Panc1 (cell line): ENCODE results near the gene APOA5. TPM values are rescaled to one million over a fixed set of nuclear protein-coding genes. Genes with fewer than 3 reads are reported as not detected.

ENCODE experiments used
- ATAC-seq: fragments of 200-7000 bp; cut with Tn5 transposase; 2 replicates; pipeline ENCODE4 v1.9.1; 2020; ENCODE audit warnings: mild to moderate bottlenecking, moderate library complexity
- BruUV-seq: library from RNA; stranded (reverse); fragments of 400-500 nt; replicated peaks from 2 replicates; lab custom pipeline; 2021; lab: Mats Ljungman, UMichigan
- CTCF ChIA-PET: fragments of 300-600 bp; sonication (Branson Sonifier 250); formaldehyde crosslinking; loops from one replicate; lab custom pipeline; 2022; ENCODE audit warnings: antibody characterized with exemption; lab: Charles Lee
- POLR2A ChIA-PET: fragments of 300-600 bp; sonication (Branson Sonifier 250); formaldehyde crosslinking; loops from one replicate; lab custom pipeline; 2022; ENCODE audit warnings: antibody characterized with exemption; lab: Charles Lee
- DNase-seq: peaks from one replicate; pipeline ENCODE4 v3.0.0-alpha.2; 2010; ENCODE audit warnings: low read depth, low spot score
- H3K27ac ChIP-seq: 2 replicates; pipeline ENCODE4 v1.5.1; 2011; ENCODE audit warnings: mild to moderate bottlenecking, low read length, inconsistent platforms
- H3K27me3 ChIP-seq: fragments of 200-500 bp; sonication (Bioruptor generic); 2 replicates; pipeline ENCODE4 v1.6.0; 2014; ENCODE audit warnings: low read length, inconsistent platforms; ENCODE audit not compliant: control insufficient read depth, insufficient read depth
- H3K36me3 ChIP-seq: fragments of 200-500 bp; sonication (Bioruptor generic); 2 replicates; pipeline ENCODE4 v1.5.1; 2014; ENCODE audit warnings: inconsistent platforms, mild to moderate bottlenecking, low read length, moderate library complexity; ENCODE audit not compliant: control insufficient read depth, insufficient read depth
- H3K4me1 ChIP-seq: 2 replicates; pipeline ENCODE4 v1.5.1; 2011; ENCODE audit warnings: inconsistent platforms, mild to moderate bottlenecking, low read length, moderate library complexity; ENCODE audit not compliant: control insufficient read depth, insufficient read depth
- H3K4me3 ChIP-seq, 2 experiments: 2 replicates each; pipeline ENCODE4 v1.5.1; 2011 to 2012; ENCODE audit warnings: low read depth in 2 of 2, low read length in 2 of 2, mild to moderate bottlenecking in 2 of 2, inconsistent platforms in 1 of 2, moderate library complexity in 1 of 2
- H3K9me3 ChIP-seq: fragments of 200-500 bp; sonication (Bioruptor generic); 2 replicates; pipeline ENCODE4 v1.5.1; 2014; ENCODE audit warnings: low read depth, mild to moderate bottlenecking, inconsistent platforms, low read length, moderate library complexity; ENCODE audit not compliant: control insufficient read depth, insufficient read depth
- CTCF ChIP-seq: fragments of 450-650 bp; IDR thresholded peaks from 2 replicates; pipeline ENCODE4 v1.5.1; 2017; ENCODE audit warnings: mild to moderate bottlenecking
- POLR2AphosphoS5 ChIP-seq: IDR thresholded peaks from 2 replicates; pipeline ENCODE4 v1.6.1; 2012; ENCODE audit warnings: mild to moderate bottlenecking, low read depth, low read length, moderate library complexity
- REST ChIP-seq, 2 experiments: IDR thresholded peaks; 2 replicates each; pipeline ENCODE4 v1.6.1; 2011 to 2012; ENCODE audit warnings: low read depth in 2 of 2, control low read depth in 1 of 2, low read length in 1 of 2, mild to moderate bottlenecking in 1 of 2, moderate library complexity in 1 of 2; ENCODE audit not compliant: insufficient read depth in 1 of 2
- SIN3A ChIP-seq: IDR thresholded peaks from 2 replicates; pipeline ENCODE4 v1.6.1; 2012; ENCODE audit warnings: low read depth, mild to moderate bottlenecking, low read length, moderate library complexity, borderline replicate concordance; ENCODE audit not compliant: insufficient read depth
- TCF7L2 ChIP-seq: IDR thresholded peaks from 2 replicates; pipeline ENCODE4 v1.6.1; 2011; ENCODE audit warnings: mild to moderate bottlenecking, low read depth, low read length, inconsistent platforms
- in situ Hi-C: cut with HindIII; loops from 2 replicates; pipeline ENCODE4 v1.10.0; 2016; ENCODE audit warnings: low sequenced_read_pairs, low pct_unique_long_range_greater_than_20kb
- intact Hi-C: fragments of 100-400 bp; cut with micrococcal nuclease; formaldehyde crosslinking; loops from one replicate; pipeline ENCODE4 v1.10.0; 2022; ENCODE audit not compliant: unreplicated experiment
- total RNA-seq: library from RNA; stranded (reverse); gene quantifications from one replicate; pipeline ENCODE4 v1.2.1, GENCODE V29; 2021; ENCODE audit not compliant: unreplicated experiment

Gene APOA5
- total RNA-seq, 1 experiment from 2014 or later, result 0.39 TPM

GRCh38 chr11:116782728-116783127 is 9.0 kb downstream of the APOA5 start:
- DNase-seq (no peak), ATAC-seq (no peak)
- H3K9me3 ChIP-seq, result no peaks in the 10 kb centered on the region
- no peak overlapping the region for H3K27ac ChIP-seq
- H3K4me3 ChIP-seq, result no peak overlapping the region
- ChIA-PET POLR2A (interaction anchor here (0.5 to 0.7 kb wide), 2 partner anchors 44 to 380 kb away, joined by 3 read pairs; no protein-coding TSS in a partner anchor), CTCF (no interaction called here)
- in situ Hi-C loops (loop anchor here (10.0 kb wide), 1 partner anchor 222 kb away; no protein-coding TSS in a partner anchor), intact Hi-C loops (no loop called here)
- no TSS peak for BruUV-seq
- TF ChIP-seq REST (IDR thresholded peaks at IDR 0.05; ENCODE audit: insufficient read depth in 1 of 2, low read depth in 2 of 2, low read length in 1 of 2) (no peak), POLR2AphosphoS5 (no peak), TCF7L2 (no peak), SIN3A (no peak), CTCF (no peak)
- peaks cover 9% of the 10 kb centered on the region for H3K4me1 ChIP-seq
- H3K36me3 ChIP-seq, result peaks cover 82% of the 10 kb centered on the region
- H3K27me3 ChIP-seq, result no peaks in the 10 kb centered on the region

GRCh38 chr11:116778556-116778955 is 13.1 kb downstream of the APOA5 start:
- no peak for DNase-seq
- no peaks in the 10 kb centered on the region for H3K9me3 ChIP-seq
- H3K27ac ChIP-seq, result no peak overlapping the region
- ChIA-PET POLR2A (no interaction called here), CTCF (no interaction called here)
- peaks cover 44% of the 10 kb centered on the region for H3K36me3 ChIP-seq
- TF ChIP-seq SIN3A, result no peak
- TF ChIP-seq TCF7L2, result no peak
- TF ChIP-seq CTCF, result no peak
- no peak for TF ChIP-seq POLR2AphosphoS5
- TF ChIP-seq REST (IDR thresholded peaks at IDR 0.05; ENCODE audit: insufficient read depth in 1 of 2, low read depth in 2 of 2, low read length in 1 of 2), result no peak
- intact Hi-C loops, result no loop called here
- peaks cover 7% of the 10 kb centered on the region; the same call in 1 of the 2 replicates for H3K4me1 ChIP-seq
- BruUV-seq, result no TSS peak
- ATAC-seq, result no peak
- in situ Hi-C loops, result no loop called here
- no peaks in the 10 kb centered on the region for H3K27me3 ChIP-seq
- H3K4me3 ChIP-seq, result no peak overlapping the region
